Memory B cell (primary cell): Measurements from ENCODE around the gene MRTFA.
A peak's percentile ranks its signal among the peaks of the same experiment; 100 is the strongest.

Experiments
- ATAC-seq: fragments of 150-1000 bp; cut with Tn5 transposase; 2 replicates; pipeline ENCODE4 v1.10.0; 2021; ENCODE audit warnings: low read depth, mild to moderate bottlenecking, moderate library complexity
- DNase-seq, 2 donors: peaks; one replicate each; pipeline ENCODE4 v3.0.0; 2022; ENCODE audit warnings: low spot score in 2 of 2
- H3K27ac Mint-ChIP-seq: one replicate; pipeline ENCODE4 v1.8.0; 2022; ENCODE audit warnings: mild to moderate bottlenecking, moderate library complexity, mixed read lengths
- H3K27me3 Mint-ChIP-seq: one replicate; pipeline ENCODE4 v1.8.0; 2022; ENCODE audit warnings: mixed read lengths
- H3K36me3 Mint-ChIP-seq: one replicate; pipeline ENCODE4 v1.8.0; 2022; ENCODE audit warnings: mild to moderate bottlenecking, mixed read lengths
- H3K4me1 Mint-ChIP-seq: one replicate; pipeline ENCODE4 v1.8.0; 2022; ENCODE audit warnings: mixed read lengths
- H3K4me3 Mint-ChIP-seq: one replicate; pipeline ENCODE4 v1.8.0; 2022; ENCODE audit warnings: mild to moderate bottlenecking, moderate library complexity, mixed read lengths
- H3K9me3 Mint-ChIP-seq: one replicate; pipeline ENCODE4 v1.8.0; 2022; ENCODE audit warnings: mixed read lengths

The MRTFA gene

GRCh38 chr22:40477683-40478337, 158.7 kb downstream of the MRTFA start:
- H3K27me3 Mint-ChIP-seq: no peaks in the 10 kb centered on the region
- no peaks in the 10 kb centered on the region for H3K9me3 Mint-ChIP-seq
- peaks cover 14% of the 10 kb centered on the region for H3K4me1 Mint-ChIP-seq

GRCh38 chr22:40476341-40476740, 160.2 kb downstream of the MRTFA start:
- Mint-ChIP-seq H3K4me3 (no peak overlapping the region), H3K27ac (no peak overlapping the region), H3K9me3 (no peaks in the 10 kb centered on the region), H3K27me3 (no peaks in the 10 kb centered on the region), H3K36me3 (no peaks in the 10 kb centered on the region), H3K4me1 (peaks cover 16% of the 10 kb centered on the region)
- DNase-seq: no peak
- ATAC-seq: no peak

More at GRCh38 chr22:40477683-40478337, 158.7 kb downstream of the MRTFA start:
- Mint-ChIP-seq H3K4me3 (no peak overlapping the region), H3K27ac (peak overlapping the region; percentile 56), H3K36me3 (no peaks in the 10 kb centered on the region)
- DNase-seq: no peak
- no peak for ATAC-seq

- no peaks in the 10 kb centered on the region for H3K36me3 Mint-ChIP-seq
- no peak overlapping the region for H3K4me3 Mint-ChIP-seq
- DNase-seq (no peak), ATAC-seq (no peak)
- no peak overlapping the region for H3K27ac Mint-ChIP-seq
- H3K4me1 Mint-ChIP-seq: peaks cover 11% of the 10 kb centered on the region
- no peaks in the 10 kb centered on the region for H3K27me3 Mint-ChIP-seq
- H3K9me3 Mint-ChIP-seq: no peaks in the 10 kb centered on the region
These were observed 162.8 kb downstream of the MRTFA start for GRCh38 chr22:40473703-40474102.

- no peak for DNase-seq
- H3K4me3 Mint-ChIP-seq: no peak overlapping the region
- peak overlapping the region; percentile 76 for H3K27ac Mint-ChIP-seq
- no peaks in the 10 kb centered on the region for H3K27me3 Mint-ChIP-seq
- H3K36me3 Mint-ChIP-seq: no peaks in the 10 kb centered on the region
- peaks cover 8% of the 10 kb centered on the region for H3K4me1 Mint-ChIP-seq
- no peak for ATAC-seq
- no peaks in the 10 kb centered on the region for H3K9me3 Mint-ChIP-seq
These were observed 163.9 kb downstream of the MRTFA start for GRCh38 chr22:40472579-40472978.

GRCh38 chr22:40472051-40472450, 164.5 kb downstream of the MRTFA start:
- ATAC-seq (no peak), DNase-seq (no peak)
- H3K4me1 Mint-ChIP-seq: peaks cover 7% of the 10 kb centered on the region
- no peaks in the 10 kb centered on the region for H3K9me3 Mint-ChIP-seq
- H3K27ac Mint-ChIP-seq: no peak overlapping the region
- no peaks in the 10 kb centered on the region for H3K36me3 Mint-ChIP-seq
- no peaks in the 10 kb centered on the region for H3K27me3 Mint-ChIP-seq
- no peak overlapping the region for H3K4me3 Mint-ChIP-seq

- Mint-ChIP-seq H3K4me3 (no peak overlapping the region), H3K9me3 (no peaks in the 10 kb centered on the region), H3K4me1 (peaks cover 10% of the 10 kb centered on the region), H3K36me3 (no peaks in the 10 kb centered on the region), H3K27me3 (no peaks in the 10 kb centered on the region), H3K27ac (no peak overlapping the region)
- no peak for DNase-seq
- no peak for ATAC-seq
These were observed 167.3 kb downstream of the MRTFA start for GRCh38 chr22:40469181-40469580.

GRCh38 chr22:40468616-40469015, 167.9 kb downstream of the MRTFA start:
- Mint-ChIP-seq H3K9me3 (no peaks in the 10 kb centered on the region), H3K4me1 (peaks cover 12% of the 10 kb centered on the region), H3K27ac (no peak overlapping the region), H3K36me3 (no peaks in the 10 kb centered on the region), H3K27me3 (no peaks in the 10 kb centered on the region), H3K4me3 (no peak overlapping the region)
- no peak for DNase-seq
- ATAC-seq: no peak

GRCh38 chr22:40466976-40467375, 169.5 kb downstream of the MRTFA start:
- Mint-ChIP-seq H3K27me3 (no peaks in the 10 kb centered on the region), H3K36me3 (peaks cover 1% of the 10 kb centered on the region), H3K4me3 (no peak overlapping the region), H3K9me3 (no peaks in the 10 kb centered on the region), H3K27ac (no peak overlapping the region), H3K4me1 (peaks cover 19% of the 10 kb centered on the region)
- DNase-seq: no peak
- ATAC-seq: no peak

- no peaks in the 10 kb centered on the region for H3K9me3 Mint-ChIP-seq
- peak overlapping the region; percentile 96 for H3K27ac Mint-ChIP-seq
- no peaks in the 10 kb centered on the region for H3K27me3 Mint-ChIP-seq
- DNase-seq (no peak), ATAC-seq (peak; percentile 56)
- H3K4me3 Mint-ChIP-seq: peak overlapping the region; percentile 98
- H3K4me1 Mint-ChIP-seq: peaks cover 39% of the 10 kb centered on the region
- peaks cover 12% of the 10 kb centered on the region for H3K36me3 Mint-ChIP-seq
These were observed 172.8 kb downstream of the MRTFA start for GRCh38 chr22:40463683-40464082.

- Mint-ChIP-seq H3K4me3 (peak overlapping the region; percentile 98), H3K9me3 (no peaks in the 10 kb centered on the region), H3K4me1 (peaks cover 42% of the 10 kb centered on the region), H3K27ac (peak overlapping the region; percentile 96), H3K36me3 (peaks cover 16% of the 10 kb centered on the region), H3K27me3 (no peaks in the 10 kb centered on the region)
- ATAC-seq: peak; percentile 94
- peak; percentile 27 to 32 for DNase-seq
These were observed 173.4 kb downstream of the MRTFA start for GRCh38 chr22:40463017-40463631.

- Mint-ChIP-seq H3K4me3 (peak overlapping the region; percentile 98), H3K4me1 (peaks cover 48% of the 10 kb centered on the region), H3K9me3 (no peaks in the 10 kb centered on the region), H3K27ac (peak overlapping the region; percentile 96), H3K36me3 (peaks cover 19% of the 10 kb centered on the region), H3K27me3 (no peaks in the 10 kb centered on the region)
- ATAC-seq: peak; percentile 34
- DNase-seq: no peak
These were observed 174.1 kb downstream of the MRTFA start for GRCh38 chr22:40462195-40462984.

GRCh38 chr22:40453671-40454070, 182.8 kb downstream of the MRTFA start:
- Mint-ChIP-seq H3K4me1 (peaks cover 41% of the 10 kb centered on the region), H3K4me3 (no peak overlapping the region), H3K27ac (no peak overlapping the region), H3K9me3 (no peaks in the 10 kb centered on the region), H3K36me3 (peaks cover 24% of the 10 kb centered on the region), H3K27me3 (no peaks in the 10 kb centered on the region)
- DNase-seq: no peak
- no peak for ATAC-seq

- Mint-ChIP-seq H3K27ac (peak overlapping the region; percentile 75), H3K9me3 (no peaks in the 10 kb centered on the region), H3K4me1 (peaks cover 38% of the 10 kb centered on the region), H3K4me3 (no peak overlapping the region), H3K27me3 (no peaks in the 10 kb centered on the region), H3K36me3 (peaks cover 18% of the 10 kb centered on the region)
- no peak for ATAC-seq
- no peak for DNase-seq
These were observed 183.6 kb downstream of the MRTFA start for GRCh38 chr22:40452730-40453487.

- peaks cover 23% of the 10 kb centered on the region for H3K36me3 Mint-ChIP-seq
- no peak for ATAC-seq
- DNase-seq: no peak
- no peaks in the 10 kb centered on the region for H3K27me3 Mint-ChIP-seq
- H3K27ac Mint-ChIP-seq: peak overlapping the region; percentile 53
- no peak overlapping the region for H3K4me3 Mint-ChIP-seq
- no peaks in the 10 kb centered on the region for H3K9me3 Mint-ChIP-seq
- peaks cover 35% of the 10 kb centered on the region for H3K4me1 Mint-ChIP-seq
These were observed 185.3 kb downstream of the MRTFA start for GRCh38 chr22:40451210-40451609.
